K562 (cell line): Measurements from ENCODE around the gene CSNK1D. TPM values are rescaled to one million over a fixed set of nuclear protein-coding genes. Genes with fewer than 3 reads are reported as not detected.

Source experiments
- ETV1 ChIP-seq: fragments of 450-650 bp; conservative IDR thresholded peaks from 2 replicates; pipeline ENCODE4 v1.6.1; 2016; ENCODE audit warnings: missing genetic modification characterization, control low read depth, low read depth, missing compliant biosample characterization
- MECOM ChIP-seq: fragments of 250-450 bp; sonication (Bioruptor Pico); IDR thresholded peaks from 2 replicates; pipeline ENCODE4 v1.8.0; 2022; ENCODE audit warnings: inconsistent platforms
- POLR2H ChIP-seq: IDR thresholded peaks from 2 replicates; pipeline ENCODE4 v1.6.1; 2016; ENCODE audit warnings: missing genetic modification characterization, low read depth, mild to moderate bottlenecking, control low read depth, missing compliant biosample characterization, moderate library complexity
- RAD21 ChIP-seq, 2 experiments: fragments of 250-450 bp in 1 of 2; fragments of 450-650 bp in 1 of 2; sonication (Bioruptor Pico) in 1 of 2; formaldehyde crosslinking in 1 of 2; IDR thresholded peaks in 1 of 2; conservative IDR thresholded peaks in 1 of 2; 2 replicates each; pipeline versions ENCODE4 v1.4.0 to v1.8.0; 2020 to 2022; ENCODE audit warnings: mild to moderate bottlenecking in 2 of 2, moderate library complexity in 1 of 2
- RNF219 ChIP-seq: fragments of 250-450 bp; sonication (Bioruptor Pico); IDR thresholded peaks from 2 replicates; pipeline ENCODE4 v1.5.0; 2022; ENCODE audit warnings: mild to moderate bottlenecking
- SIN3A ChIP-seq, 2 experiments: fragments of 150-350 bp in 1 of 2; IDR thresholded peaks; 2 replicates each; pipeline ENCODE4 v1.6.1; 2011 to 2016; ENCODE audit warnings: borderline replicate concordance in 2 of 2, low read depth in 2 of 2, low read length in 2 of 2, mild to moderate bottlenecking in 2 of 2, moderate library complexity in 2 of 2; ENCODE audit not compliant: control insufficient read depth in 1 of 2
- TBL1XR1 ChIP-seq, 2 experiments: IDR thresholded peaks; 2 replicates each; pipeline ENCODE4 v1.6.1; 2012; ENCODE audit warnings: improper control_type of control experiment in 2 of 2, low read length in 2 of 2, mild to moderate bottlenecking in 1 of 2
- ZNF140 ChIP-seq: fragments of 250-450 bp; sonication (Bioruptor Pico); IDR thresholded peaks from 2 replicates; pipeline ENCODE4 v1.8.0; 2021; ENCODE audit warnings: moderate library complexity, mild to moderate bottlenecking, inconsistent platforms
- ZNF197 ChIP-seq: fragments of 200-800 bp; sonication (Bioruptor generic); IDR thresholded peaks from 2 replicates; pipeline ENCODE4 v1.6.1; 2016; ENCODE audit warnings: low read depth, missing genetic modification characterization, missing compliant biosample characterization
- ZNF584 ChIP-seq: fragments of 200-800 bp; sonication (Bioruptor generic); IDR thresholded peaks from 2 replicates; pipeline ENCODE4 v1.6.1; 2016; ENCODE audit warnings: low read depth, mild to moderate bottlenecking, missing genetic modification characterization, missing compliant biosample characterization
- polyA plus RNA-seq, 8 experiments: library from polyadenylated mRNA; depleted of rRNA in 4 of 8; stranded (reverse) in 5 of 8; unstranded in 3 of 8; fragments of >200 nt; fragmentation: Nextera tagmentation in 2 of 8; fragmentation: Illumina TruSeq in 1 of 8; extraction: Ambion mirVana in 2 of 8; extraction: Trizol in 1 of 8; gene quantifications; 2 replicates each; pipeline versions ENCODE4 v1.2.1 to v1.2.3, GENCODE V29; 2011 to 2014; ENCODE audit warnings: inconsistent platforms in 1 of 8, missing spikeins in 1 of 8
- total RNA-seq, 7 experiments: library from RNA; depleted of rRNA in 6 of 7; stranded (reverse); fragments of >200 nt in 6 of 7; fragmentation: Illumina TruSeq in 2 of 7; extraction: Trizol in 2 of 7; gene quantifications; 2 replicates each; pipeline versions ENCODE4 v1.2.1 to v1.2.3, GENCODE V29; 2011 to 2021; ENCODE audit warnings: low replicate concordance in 1 of 7
- TF ChIP-seq, protein P1 (sequence below), 2 experiments: fragments of 450-650 bp in 1 of 2; IDR thresholded peaks; 2 replicates each; pipeline ENCODE4 v1.6.1; 2011 to 2017; ENCODE audit warnings: low read depth in 2 of 2, antibody characterized with exemption in 1 of 2, borderline replicate concordance in 1 of 2, low read length in 1 of 2, mild to moderate bottlenecking in 1 of 2, mixed read lengths in 1 of 2; ENCODE audit not compliant: control insufficient read depth in 1 of 2
- TF ChIP-seq, protein P2 (sequence below): fragments of 450-650 bp; conservative IDR thresholded peaks from 2 replicates; pipeline ENCODE4 v1.6.1; 2016; ENCODE audit warnings: missing genetic modification characterization, low read depth, mild to moderate bottlenecking, missing compliant biosample characterization, moderate library complexity
- TF ChIP-seq, protein P3 (sequence below): fragments of 450-650 bp; formaldehyde crosslinking; IDR thresholded peaks from 2 replicates; pipeline ENCODE4 v1.4.0; 2022; ENCODE audit warnings: mild to moderate bottlenecking, moderate library complexity
- TF ChIP-seq, protein P4 (sequence below): fragments of 450-650 bp; IDR thresholded peaks from 2 replicates; pipeline ENCODE4 v1.6.1; 2016; ENCODE audit warnings: low read depth, mild to moderate bottlenecking, moderate library complexity

CSNK1D gene
- total and polyA plus RNA-seq, 9 of the 15 experiments (the other 6 are each of a cell fraction or from before 2014, with no cell fraction given): 6.5 to 133 (median 41.3) TPM

DNA sequence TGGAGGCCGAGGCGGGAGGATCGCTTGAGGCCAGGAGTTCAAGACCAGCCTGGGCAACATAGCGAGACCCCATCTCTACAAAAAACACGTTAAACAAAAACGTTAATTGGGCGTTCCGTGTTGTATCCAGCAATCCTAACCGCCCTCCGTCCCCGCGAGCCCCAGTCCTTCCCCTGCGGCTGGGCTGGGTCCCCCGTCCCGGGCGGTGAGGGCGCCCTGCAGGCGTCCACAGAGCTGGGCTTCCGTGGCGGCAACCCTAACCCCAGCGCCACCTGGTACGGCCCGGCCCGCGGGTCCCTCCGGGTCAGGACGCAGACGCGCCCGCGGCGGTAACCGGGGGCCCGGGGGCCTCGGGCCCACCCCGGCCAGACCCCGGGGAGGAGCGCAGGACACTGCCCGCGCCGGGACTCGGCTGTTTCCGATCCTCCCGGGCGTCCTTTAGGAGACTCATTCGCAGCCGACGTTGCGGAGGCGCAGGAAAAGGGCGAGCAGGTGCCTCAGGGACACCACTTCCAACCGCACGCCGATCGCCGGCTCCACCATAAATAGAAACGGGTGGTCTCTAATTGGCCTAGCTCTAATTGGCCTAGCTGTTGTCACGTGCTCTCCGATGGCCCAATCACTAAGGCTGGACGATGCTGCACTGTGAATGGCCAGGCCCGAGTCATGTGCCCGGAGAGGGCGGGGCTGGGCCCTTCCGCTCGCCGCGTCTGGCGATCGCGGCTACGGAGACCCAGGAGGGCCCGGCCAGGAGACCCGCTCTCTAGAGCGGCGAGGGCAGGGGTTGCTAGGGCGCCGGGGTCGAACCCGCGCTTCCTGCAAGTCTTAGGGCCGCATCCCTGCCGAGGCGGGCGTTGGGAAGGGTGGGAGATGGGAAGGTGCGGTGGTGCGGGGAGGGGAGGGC is 19.0 kb upstream of the CSNK1D start (continued):
- TF ChIP-seq, protein P1, sequence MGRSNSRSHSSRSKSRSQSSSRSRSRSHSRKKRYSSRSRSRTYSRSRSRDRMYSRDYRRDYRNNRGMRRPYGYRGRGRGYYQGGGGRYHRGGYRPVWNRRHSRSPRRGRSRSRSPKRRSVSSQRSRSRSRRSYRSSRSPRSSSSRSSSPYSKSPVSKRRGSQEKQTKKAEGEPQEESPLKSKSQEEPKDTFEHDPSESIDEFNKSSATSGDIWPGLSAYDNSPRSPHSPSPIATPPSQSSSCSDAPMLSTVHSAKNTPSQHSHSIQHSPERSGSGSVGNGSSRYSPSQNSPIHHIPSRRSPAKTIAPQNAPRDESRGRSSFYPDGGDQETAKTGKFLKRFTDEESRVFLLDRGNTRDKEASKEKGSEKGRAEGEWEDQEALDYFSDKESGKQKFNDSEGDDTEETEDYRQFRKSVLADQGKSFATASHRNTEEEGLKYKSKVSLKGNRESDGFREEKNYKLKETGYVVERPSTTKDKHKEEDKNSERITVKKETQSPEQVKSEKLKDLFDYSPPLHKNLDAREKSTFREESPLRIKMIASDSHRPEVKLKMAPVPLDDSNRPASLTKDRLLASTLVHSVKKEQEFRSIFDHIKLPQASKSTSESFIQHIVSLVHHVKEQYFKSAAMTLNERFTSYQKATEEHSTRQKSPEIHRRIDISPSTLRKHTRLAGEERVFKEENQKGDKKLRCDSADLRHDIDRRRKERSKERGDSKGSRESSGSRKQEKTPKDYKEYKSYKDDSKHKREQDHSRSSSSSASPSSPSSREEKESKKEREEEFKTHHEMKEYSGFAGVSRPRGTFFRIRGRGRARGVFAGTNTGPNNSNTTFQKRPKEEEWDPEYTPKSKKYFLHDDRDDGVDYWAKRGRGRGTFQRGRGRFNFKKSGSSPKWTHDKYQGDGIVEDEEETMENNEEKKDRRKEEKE (IDR thresholded peaks at IDR 0.05; ENCODE audit: borderline replicate concordance in 1 of 2, control insufficient read depth in 1 of 2, low read depth in 2 of 2, low read length in 1 of 2): no peak
- TF ChIP-seq ZNF197: no peak
- TF ChIP-seq, protein P2, sequence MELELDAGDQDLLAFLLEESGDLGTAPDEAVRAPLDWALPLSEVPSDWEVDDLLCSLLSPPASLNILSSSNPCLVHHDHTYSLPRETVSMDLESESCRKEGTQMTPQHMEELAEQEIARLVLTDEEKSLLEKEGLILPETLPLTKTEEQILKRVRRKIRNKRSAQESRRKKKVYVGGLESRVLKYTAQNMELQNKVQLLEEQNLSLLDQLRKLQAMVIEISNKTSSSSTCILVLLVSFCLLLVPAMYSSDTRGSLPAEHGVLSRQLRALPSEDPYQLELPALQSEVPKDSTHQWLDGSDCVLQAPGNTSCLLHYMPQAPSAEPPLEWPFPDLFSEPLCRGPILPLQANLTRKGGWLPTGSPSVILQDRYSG: no peak
- TF ChIP-seq, protein P3, sequence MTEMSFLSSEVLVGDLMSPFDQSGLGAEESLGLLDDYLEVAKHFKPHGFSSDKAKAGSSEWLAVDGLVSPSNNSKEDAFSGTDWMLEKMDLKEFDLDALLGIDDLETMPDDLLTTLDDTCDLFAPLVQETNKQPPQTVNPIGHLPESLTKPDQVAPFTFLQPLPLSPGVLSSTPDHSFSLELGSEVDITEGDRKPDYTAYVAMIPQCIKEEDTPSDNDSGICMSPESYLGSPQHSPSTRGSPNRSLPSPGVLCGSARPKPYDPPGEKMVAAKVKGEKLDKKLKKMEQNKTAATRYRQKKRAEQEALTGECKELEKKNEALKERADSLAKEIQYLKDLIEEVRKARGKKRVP (CRISPR knock-in tag): 0 out of 2 replicates have a peak, but pooled peaks have one; percentile 11
- no peak for TF ChIP-seq RAD21 (CRISPR knock-in tag; conservative IDR thresholded peaks at IDR 0.05 in 1 of 2, IDR thresholded peaks at IDR 0.05 in 1 of 2)
- TF ChIP-seq, protein P4, sequence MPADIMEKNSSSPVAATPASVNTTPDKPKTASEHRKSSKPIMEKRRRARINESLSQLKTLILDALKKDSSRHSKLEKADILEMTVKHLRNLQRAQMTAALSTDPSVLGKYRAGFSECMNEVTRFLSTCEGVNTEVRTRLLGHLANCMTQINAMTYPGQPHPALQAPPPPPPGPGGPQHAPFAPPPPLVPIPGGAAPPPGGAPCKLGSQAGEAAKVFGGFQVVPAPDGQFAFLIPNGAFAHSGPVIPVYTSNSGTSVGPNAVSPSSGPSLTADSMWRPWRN: no peak
- TF ChIP-seq ZNF584 (CRISPR knock-in tag): no peak
- no peak; a peak in 1 of 4 replicates for TF ChIP-seq SIN3A (IDR thresholded peaks at IDR 0.05; ENCODE audit: borderline replicate concordance in 2 of 2, control insufficient read depth in 1 of 2, low read depth in 2 of 2, low read length in 2 of 2)
- peak in 1 of 2 experiments; percentile 37; a peak in 1 of 4 replicates for TF ChIP-seq TBL1XR1 (IDR thresholded peaks at IDR 0.05; ENCODE audit: low read length in 2 of 2)
- no peak for TF ChIP-seq ZNF140 (CRISPR knock-in tag)
- no peak for TF ChIP-seq MECOM (CRISPR knock-in tag)
- TF ChIP-seq ETV1 (tag): peak; percentile 67
- TF ChIP-seq POLR2H (tag): peak; percentile 95
- no peak; the same call in 1 of the 2 replicates for TF ChIP-seq RNF219 (CRISPR knock-in tag)
